Thyroid gland (tissue), 4 donors: Measurements from ENCODE around the gene CA12. TPM values are rescaled to one million over a fixed set of nuclear protein-coding genes. Genes with fewer than 3 reads are reported as not detected.

Experiments
- DNase-seq, 2 donors: peaks; one replicate each; pipeline ENCODE4 v3.0.0-alpha.2; 2019
- H3K27ac ChIP-seq, 3 donors: fragments of 200-600 bp; sonication (generic); 1 replicate in 2 of 3; 2 replicates in 1 of 3; pipeline ENCODE4 v1.5.1; 2016 to 2019; ENCODE audit warnings: mild to moderate bottlenecking in 1 of 3, moderate library complexity in 1 of 3
- H3K27me3 ChIP-seq: fragments of 200-600 bp; sonication (generic); one replicate; pipeline ENCODE4 v1.5.1; 2019
- H3K36me3 ChIP-seq, 2 donors: fragments of 200-600 bp; sonication (generic); one replicate each; pipeline ENCODE4 v1.5.1; 2016 to 2019
- H3K4me1 ChIP-seq, 2 donors: fragments of 200-600 bp; sonication (generic); one replicate each; pipeline ENCODE4 v1.5.1; 2017 to 2019
- H3K4me3 ChIP-seq, 3 donors: fragments of 200-600 bp; sonication (generic); replicated peaks in 1 of 3; 1 replicate in 2 of 3; 2 replicates in 1 of 3; pipeline ENCODE4 v1.5.1; 2016; ENCODE audit warnings: mild to moderate bottlenecking in 1 of 3
- H3K9me3 ChIP-seq: fragments of 200-600 bp; sonication (generic); one replicate; pipeline ENCODE4 v1.5.1; 2017
- POLR2A ChIP-seq, 2 donors: fragments of 450-650 bp; IDR thresholded peaks; one replicate each; pipeline ENCODE4 v1.6.1; 2017; ENCODE audit warnings: antibody characterized with exemption in 2 of 2, mild to moderate bottlenecking in 2 of 2, moderate library complexity in 1 of 2
- whole genome bisulfite sequencing, 2 donors: methylation state at CpG; one replicate each; pipeline ENCODE4 v1.1.5; 2017; 5-methylcytosine and 5-hydroxymethylcytosine counted together
- intact Hi-C: fragments of 100-400 bp; cut with DNase I; formaldehyde crosslinking; loops from one replicate; pipeline ENCODE4 v1.15.1; 2023
- total RNA-seq, 4 donors: library from RNA; depleted of rRNA; stranded (reverse); fragments of >200 nt; gene quantifications; one replicate each; pipeline ENCODE4 v1.2.3, GENCODE V29; 2016
- TF ChIP-seq, protein P1 (sequence below), 6 experiments: fragments of 200-600 bp in 3 of 6; fragments of 450-650 bp in 3 of 6; sonication (generic) in 3 of 6; IDR thresholded peaks; one replicate each; pipeline ENCODE4 v1.5.1; 2016 to 2019; ENCODE audit warnings: antibody characterized with exemption in 6 of 6, mild to moderate bottlenecking in 2 of 6, inconsistent platforms in 1 of 6, moderate library complexity in 1 of 6

Gene CA12
- total RNA-seq, 4 donors from 2014 or later, result 0.33 to 21.9 (median 4.3) TPM

DNA sequence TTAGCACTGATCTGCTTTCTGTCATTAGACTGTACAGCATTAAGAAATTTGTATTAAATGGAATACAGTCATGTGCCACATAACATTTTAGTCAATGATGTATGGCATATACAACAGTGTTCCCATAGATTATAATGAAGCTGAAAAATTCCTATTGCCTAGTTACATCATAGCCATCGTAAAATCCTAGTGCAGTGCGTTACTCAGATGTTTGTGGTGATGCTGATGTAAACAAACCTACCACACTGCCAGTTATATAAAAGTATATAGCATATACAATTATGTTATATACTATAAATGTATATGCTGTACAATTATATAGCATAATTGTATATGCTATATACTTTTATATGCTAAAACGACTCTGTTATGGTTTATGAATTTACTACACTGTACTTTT lies 62.6 kb downstream of the CA12 start:
- Histone ChIP-seq H3K9me3 (no peaks in the 10 kb centered on the region), H3K4me3 (no peak overlapping the region), H3K4me1 (no peaks in the 10 kb centered on the region), H3K27ac (no peak overlapping the region), H3K36me3 (no peaks in the 10 kb centered on the region), H3K27me3 (no peaks in the 10 kb centered on the region)
- intact Hi-C loops, result no loop called here
- no peak for DNase-seq
- TF ChIP-seq POLR2A (IDR thresholded peaks at IDR 0.05), result no peak
- TF ChIP-seq, protein P1, sequence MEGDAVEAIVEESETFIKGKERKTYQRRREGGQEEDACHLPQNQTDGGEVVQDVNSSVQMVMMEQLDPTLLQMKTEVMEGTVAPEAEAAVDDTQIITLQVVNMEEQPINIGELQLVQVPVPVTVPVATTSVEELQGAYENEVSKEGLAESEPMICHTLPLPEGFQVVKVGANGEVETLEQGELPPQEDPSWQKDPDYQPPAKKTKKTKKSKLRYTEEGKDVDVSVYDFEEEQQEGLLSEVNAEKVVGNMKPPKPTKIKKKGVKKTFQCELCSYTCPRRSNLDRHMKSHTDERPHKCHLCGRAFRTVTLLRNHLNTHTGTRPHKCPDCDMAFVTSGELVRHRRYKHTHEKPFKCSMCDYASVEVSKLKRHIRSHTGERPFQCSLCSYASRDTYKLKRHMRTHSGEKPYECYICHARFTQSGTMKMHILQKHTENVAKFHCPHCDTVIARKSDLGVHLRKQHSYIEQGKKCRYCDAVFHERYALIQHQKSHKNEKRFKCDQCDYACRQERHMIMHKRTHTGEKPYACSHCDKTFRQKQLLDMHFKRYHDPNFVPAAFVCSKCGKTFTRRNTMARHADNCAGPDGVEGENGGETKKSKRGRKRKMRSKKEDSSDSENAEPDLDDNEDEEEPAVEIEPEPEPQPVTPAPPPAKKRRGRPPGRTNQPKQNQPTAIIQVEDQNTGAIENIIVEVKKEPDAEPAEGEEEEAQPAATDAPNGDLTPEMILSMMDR (IDR thresholded peaks at IDR 0.05), result no peak
- WGBS, 2 donors, result 94% methylated on average over 3 of the region's 3 CpGs

DNA sequence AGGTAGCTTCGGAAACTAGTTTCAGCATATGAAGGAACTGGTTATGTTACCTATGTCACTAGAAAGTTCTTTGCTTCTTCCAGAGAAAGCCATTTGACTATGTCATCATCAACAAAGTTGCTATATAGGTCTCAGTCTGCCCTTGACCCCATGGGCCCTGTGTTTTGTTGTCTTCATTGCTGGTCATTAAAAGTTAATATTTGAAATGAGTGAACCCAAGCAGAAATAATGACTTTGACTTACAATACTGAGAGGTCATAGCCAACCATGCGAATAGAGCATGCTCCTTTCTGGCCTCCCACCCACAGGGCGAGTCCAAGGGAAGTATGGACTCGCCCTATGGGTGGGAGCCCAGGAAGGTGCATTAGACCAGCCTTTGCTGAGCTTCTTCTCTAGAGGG lies 63.3 kb downstream of the CA12 start:
- no peak overlapping the region for H3K4me3 ChIP-seq
- WGBS, 2 donors, result 87 to 95% methylated on average over 4 of the region's 4 CpGs
- no peak for TF ChIP-seq POLR2A (IDR thresholded peaks at IDR 0.05)
- TF ChIP-seq, protein P1 (IDR thresholded peaks at IDR 0.05), result no peak

DNA sequence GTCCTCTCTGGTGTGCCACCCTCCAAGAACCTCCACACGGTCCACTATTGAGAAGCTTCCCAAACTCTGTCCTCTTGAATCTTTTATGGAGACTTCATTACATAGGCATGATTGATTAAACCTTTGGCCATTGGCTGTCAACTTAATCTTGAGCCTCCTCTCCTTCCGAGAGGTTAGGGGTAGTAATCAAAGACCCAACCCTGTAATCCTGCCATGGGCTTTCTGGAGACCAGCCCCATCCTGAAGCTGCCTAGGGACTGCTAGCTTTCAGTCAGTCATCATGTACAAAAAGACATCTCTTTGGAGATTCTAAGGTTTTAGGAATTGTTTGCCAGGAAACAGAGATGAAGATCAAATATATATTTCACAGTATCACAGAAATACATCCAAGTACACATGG lies 67.2 kb downstream of the CA12 start:
- Histone ChIP-seq H3K9me3 (no peaks in the 10 kb centered on the region), H3K36me3 (no peaks in the 10 kb centered on the region), H3K4me1 (no peaks in the 10 kb centered on the region), H3K4me3 (no peak overlapping the region), H3K27me3 (no peaks in the 10 kb centered on the region), H3K27ac (no peak overlapping the region)
- 84 to 89% methylated on average over 2 of the region's 2 CpGs for WGBS, 2 donors
- DNase-seq, result no peak
- intact Hi-C loops, result no loop called here
- TF ChIP-seq, protein P1 (IDR thresholded peaks at IDR 0.05), result no peak
- TF ChIP-seq POLR2A (IDR thresholded peaks at IDR 0.05), result no peak

More for the DNA sequence above, 63.3 kb downstream of the CA12 start:
- intact Hi-C loops, result no loop called here
- H3K36me3 ChIP-seq, result no peaks in the 10 kb centered on the region
- H3K9me3 ChIP-seq, result no peaks in the 10 kb centered on the region
- no peaks in the 10 kb centered on the region for H3K4me1 ChIP-seq
- H3K27me3 ChIP-seq, result no peaks in the 10 kb centered on the region
- DNase-seq, result no peak
- no peak overlapping the region for H3K27ac ChIP-seq

DNA sequence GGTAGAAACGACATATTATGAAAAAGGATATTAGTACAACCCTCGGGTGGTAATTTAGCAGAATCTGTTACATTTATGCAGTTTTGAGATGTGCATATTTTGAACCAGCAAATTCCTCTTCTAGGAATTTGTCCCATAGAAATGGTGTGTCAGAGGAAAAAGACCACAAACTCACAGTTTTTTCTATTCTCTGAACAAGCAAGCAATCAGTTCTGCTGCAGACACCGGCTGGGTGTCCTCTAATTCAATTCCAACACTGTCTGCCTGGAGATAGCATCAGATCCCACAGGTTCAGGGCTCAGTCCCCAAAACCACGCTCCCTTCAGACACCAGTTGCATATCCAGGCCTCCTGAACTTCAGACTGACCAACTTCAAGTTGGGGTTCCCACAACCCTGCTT lies 67.8 kb downstream of the CA12 start:
- H3K9me3 ChIP-seq, result no peaks in the 10 kb centered on the region
- no peak for DNase-seq
- H3K36me3 ChIP-seq, result no peaks in the 10 kb centered on the region
- intact Hi-C loops, result no loop called here
- TF ChIP-seq, protein P1 (IDR thresholded peaks at IDR 0.05), result no peak
- no peak for TF ChIP-seq POLR2A (IDR thresholded peaks at IDR 0.05)
- WGBS, 2 donors, result 88 to 96% methylated on average over 4 of the region's 4 CpGs
- H3K27me3 ChIP-seq, result no peaks in the 10 kb centered on the region
- H3K27ac ChIP-seq, result no peak overlapping the region
- H3K4me1 ChIP-seq, result no peaks in the 10 kb centered on the region
- no peak overlapping the region for H3K4me3 ChIP-seq

DNA sequence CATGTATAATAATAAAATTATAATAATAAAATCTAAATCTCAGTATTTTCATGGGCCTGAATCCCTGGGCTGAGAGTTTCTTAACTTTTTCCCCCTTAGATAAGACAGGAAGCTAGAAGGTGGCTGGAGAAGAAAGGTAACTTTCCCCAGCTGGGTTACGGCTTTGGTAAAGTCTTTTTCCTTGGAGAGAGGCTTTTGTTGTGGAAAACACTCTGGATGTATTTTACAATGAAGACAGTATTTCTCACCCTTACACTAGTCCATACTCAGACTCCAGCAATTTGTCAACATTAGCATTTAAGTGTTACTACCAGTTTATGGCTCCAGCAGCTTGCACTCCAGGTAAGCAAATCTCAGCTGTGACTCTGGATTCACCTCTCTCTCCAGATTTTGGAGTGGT lies 69.4 kb downstream of the CA12 start:
- TF ChIP-seq, protein P1 (IDR thresholded peaks at IDR 0.05), result no peak
- no peak for TF ChIP-seq POLR2A (IDR thresholded peaks at IDR 0.05)
- no peaks in the 10 kb centered on the region for H3K36me3 ChIP-seq
- no peaks in the 10 kb centered on the region for H3K27me3 ChIP-seq
- H3K9me3 ChIP-seq, result no peaks in the 10 kb centered on the region
- no peak overlapping the region for H3K27ac ChIP-seq
- H3K4me3 ChIP-seq, result no peak overlapping the region
- intact Hi-C loops, result no loop called here
- no peak for DNase-seq
- no peaks in the 10 kb centered on the region for H3K4me1 ChIP-seq
- WGBS, 2 donors, result 90 to 98% methylated on average over 1 of the region's 1 CpG
